Eye (tissue), 1 donor: ENCODE data around the gene CSNK1G3.

Experiments used
- DNase-seq: peaks from one replicate; pipeline ENCODE4 v3.0.0-alpha.2; 2015

Gene CSNK1G3

GRCh38 chr5:123651234-123651633, 139.3 kb downstream of the CSNK1G3 start:
- no peak for DNase-seq

GRCh38 chr5:123659011-123659410, 147.0 kb downstream of the CSNK1G3 start:
- DNase-seq = no peak

GRCh38 chr5:123659495-123659894, 147.5 kb downstream of the CSNK1G3 start:
- DNase-seq = no peak

GRCh38 chr5:123664961-123665360, 153.0 kb downstream of the CSNK1G3 start:
- no peak for DNase-seq

GRCh38 chr5:123665822-123666371, 153.9 kb downstream of the CSNK1G3 start:
- DNase-seq = no peak
